ENCODE data around the gene ATXN7.

Gene ATXN7, protein sequence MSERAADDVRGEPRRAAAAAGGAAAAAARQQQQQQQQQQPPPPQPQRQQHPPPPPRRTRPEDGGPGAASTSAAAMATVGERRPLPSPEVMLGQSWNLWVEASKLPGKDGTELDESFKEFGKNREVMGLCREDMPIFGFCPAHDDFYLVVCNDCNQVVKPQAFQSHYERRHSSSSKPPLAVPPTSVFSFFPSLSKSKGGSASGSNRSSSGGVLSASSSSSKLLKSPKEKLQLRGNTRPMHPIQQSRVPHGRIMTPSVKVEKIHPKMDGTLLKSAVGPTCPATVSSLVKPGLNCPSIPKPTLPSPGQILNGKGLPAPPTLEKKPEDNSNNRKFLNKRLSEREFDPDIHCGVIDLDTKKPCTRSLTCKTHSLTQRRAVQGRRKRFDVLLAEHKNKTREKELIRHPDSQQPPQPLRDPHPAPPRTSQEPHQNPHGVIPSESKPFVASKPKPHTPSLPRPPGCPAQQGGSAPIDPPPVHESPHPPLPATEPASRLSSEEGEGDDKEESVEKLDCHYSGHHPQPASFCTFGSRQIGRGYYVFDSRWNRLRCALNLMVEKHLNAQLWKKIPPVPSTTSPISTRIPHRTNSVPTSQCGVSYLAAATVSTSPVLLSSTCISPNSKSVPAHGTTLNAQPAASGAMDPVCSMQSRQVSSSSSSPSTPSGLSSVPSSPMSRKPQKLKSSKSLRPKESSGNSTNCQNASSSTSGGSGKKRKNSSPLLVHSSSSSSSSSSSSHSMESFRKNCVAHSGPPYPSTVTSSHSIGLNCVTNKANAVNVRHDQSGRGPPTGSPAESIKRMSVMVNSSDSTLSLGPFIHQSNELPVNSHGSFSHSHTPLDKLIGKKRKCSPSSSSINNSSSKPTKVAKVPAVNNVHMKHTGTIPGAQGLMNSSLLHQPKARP

DNA sequence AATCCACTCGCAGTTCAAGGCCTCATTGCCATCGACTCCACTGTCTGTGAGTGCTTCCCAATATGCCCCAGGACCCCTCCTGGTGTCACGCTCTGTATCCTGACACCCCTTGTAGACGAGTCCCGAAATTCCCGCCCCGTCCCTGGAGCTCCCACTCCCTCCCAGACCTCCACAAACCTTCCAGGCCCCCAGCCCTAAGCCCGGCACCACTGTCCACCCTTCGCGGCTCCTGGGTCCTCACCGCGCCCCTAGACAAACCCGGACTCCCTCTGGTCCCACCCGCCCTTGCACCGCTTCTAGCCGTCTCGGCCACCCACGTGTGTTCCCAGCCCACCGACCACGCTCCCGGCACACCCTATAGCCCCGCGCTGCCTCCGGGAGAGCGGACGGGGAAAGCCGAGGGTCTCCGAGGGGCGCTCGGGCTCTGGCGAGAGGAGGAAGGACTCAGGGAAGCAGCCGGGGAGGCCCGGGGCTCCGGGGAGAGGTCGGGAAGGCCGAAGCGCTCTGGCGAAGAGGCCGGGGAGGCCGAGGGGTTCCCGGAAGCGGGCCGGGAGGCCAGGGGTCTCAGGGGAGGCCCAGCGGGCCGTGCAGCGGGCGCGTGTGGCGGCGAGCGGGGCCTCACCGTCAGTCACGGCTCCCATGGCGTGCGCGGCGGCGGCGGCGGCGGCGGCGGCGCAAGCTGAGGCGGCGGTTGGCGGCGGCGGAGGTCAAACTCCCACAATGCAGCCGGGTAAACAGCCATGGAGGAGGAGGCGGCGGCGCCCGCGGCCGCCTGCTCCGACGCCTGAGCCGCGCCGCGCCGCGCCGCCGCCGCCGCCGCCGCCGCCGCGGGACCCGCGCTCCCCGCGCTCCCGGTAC lies at the start of gene ATXN7, which contains the start of gene THOC7:
TSS of gene ATXN7 (plus strand) at position 718 of the 858 bp plus-strand sequence. CDS start 48,732 bp downstream, outside the sequence.
TSS of gene THOC7 (minus strand) at position 656 of the 858 bp plus-strand sequence. CDS start at position 641, 15 bp downstream.
- no peak for DNase-seq

DNA sequence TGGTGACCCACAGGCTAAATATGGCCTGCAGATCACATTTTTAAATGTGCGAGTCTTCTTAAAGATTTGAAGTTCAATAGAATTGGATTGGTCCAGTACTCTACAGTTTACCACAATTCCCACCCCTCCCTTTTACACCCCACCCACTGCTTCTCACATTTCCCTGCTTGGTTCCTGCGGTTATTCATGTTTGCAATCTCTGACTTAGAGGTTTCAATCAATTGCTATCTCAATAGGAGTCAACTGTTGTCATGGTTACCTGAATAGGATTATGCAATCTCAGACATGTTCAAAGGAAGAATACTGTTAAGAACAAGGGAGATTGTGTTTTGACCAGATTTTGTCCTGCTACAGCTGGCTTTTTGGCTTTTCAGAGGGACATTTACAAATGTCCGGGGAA lies 49.4 kb upstream of the ATXN7 start:
- DNase-seq: no peak

DNA sequence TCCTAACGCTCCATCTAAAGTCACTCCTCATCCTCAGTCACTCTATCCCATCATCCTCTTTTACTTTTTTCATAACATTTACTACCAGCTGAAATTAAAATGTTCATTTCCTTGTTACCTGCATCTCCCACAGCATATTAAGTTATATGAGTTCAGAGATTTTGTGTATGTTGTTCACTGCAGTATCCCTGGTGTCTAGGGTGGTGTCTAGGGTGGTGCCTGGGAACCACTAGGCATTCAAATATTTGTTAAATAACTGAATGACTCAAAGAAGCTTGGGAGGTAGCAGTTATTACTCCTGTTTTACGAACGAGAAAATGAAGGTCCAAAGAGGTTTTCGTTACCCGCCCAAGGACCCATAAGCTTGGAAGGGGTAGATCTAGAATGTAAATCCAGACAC lies 46.4 kb upstream of the ATXN7 start:
- DNase-seq: no peak

DNA sequence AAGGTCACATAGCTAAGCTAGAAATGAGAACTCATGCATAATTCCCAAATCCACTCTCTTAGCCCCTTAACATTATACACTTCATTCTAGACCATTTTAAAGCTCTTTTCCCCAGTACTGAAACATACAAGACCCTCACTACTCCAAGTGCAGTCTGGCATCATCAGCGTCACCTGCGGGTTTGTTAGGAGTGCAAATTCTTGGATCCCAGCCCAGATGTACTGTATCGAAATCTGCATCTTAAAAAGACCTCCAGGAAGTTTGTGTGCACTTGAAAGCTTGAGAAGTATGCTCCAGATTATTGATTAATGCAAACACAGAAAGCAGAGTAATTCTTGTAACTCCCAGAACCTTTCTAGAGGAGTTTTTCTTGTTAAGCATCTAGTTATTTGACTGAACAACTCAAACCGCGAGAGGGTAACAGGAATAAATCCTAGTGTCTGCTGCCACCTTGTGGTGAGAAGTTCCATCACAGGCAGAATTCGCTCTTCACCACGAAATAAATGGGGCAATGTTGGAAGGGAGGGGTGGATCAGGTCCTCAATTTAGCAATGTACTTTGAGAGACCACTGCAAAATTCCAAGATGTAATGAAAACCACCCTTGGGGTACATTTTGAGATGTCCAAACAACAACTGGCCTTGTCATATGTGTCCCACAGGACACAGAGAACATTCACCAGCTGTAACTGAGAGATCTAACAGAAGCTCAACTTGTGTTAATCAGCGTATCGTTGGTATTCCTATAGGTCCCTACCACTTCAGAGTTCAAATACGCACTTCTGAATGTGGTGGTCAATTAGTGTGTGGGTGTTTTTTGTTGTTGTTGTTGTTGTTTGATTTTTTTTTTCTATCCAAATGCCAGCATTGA lies 45.2 kb upstream of the ATXN7 start:
- DNase-seq: no peak

DNA sequence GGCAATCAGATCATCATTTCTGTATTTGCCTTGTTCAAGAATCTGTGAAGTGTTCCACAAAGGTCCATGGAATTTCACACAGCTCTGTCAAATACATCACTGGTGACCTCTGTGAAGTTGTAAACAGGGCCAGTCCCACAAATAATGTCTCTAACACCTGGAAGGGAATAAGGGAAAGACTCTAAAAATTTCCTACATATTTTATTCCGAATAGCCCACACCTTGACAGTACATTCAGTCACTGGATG lies 44.6 kb upstream of the ATXN7 start, which contains the start of gene C3orf49:
TSS of gene C3orf49 (plus strand) at position 149 of the 248 bp plus-strand sequence. CDS start 173 bp downstream, outside the sequence.
- DNase-seq: no peak

DNA sequence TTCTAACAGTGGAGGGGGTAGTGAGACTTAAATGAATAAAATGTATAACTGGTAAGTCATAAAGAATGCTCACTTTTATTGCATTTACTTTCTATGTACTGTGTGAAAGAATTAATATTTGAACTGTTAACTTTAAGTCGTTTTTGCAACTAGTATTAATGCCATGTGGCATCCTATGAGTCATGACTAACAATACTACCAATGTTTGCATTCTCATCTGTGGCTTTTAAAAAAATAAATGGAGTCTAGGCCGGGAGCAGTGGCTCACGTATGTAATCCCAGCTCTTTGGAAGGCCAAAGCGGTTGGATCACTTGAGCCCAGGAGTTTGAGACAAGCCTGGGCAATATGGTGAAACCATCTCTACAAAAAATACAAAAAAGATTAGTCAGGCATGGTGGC lies 39.4 kb upstream of the ATXN7 start:
- no peak for DNase-seq

DNA sequence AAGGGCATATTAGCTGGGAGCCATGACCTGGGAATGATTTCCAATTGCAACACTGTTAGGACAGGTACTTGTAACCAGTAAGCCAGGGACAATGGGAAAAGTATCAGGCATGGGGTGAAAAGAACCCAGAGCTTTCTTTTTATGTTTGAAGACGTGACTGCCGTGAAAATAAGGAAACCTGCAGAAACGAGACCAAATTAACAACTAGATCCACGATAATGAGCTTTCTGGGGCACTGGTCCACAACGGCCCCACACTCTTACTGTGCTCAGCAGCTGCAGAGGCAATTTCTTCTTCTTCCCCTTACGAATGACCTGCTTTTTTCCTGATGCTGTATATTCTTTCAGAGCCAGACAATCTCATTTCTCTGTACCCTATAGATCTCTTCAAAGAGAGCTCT lies 33.1 kb upstream of the ATXN7 start:
- no peak for DNase-seq

DNA sequence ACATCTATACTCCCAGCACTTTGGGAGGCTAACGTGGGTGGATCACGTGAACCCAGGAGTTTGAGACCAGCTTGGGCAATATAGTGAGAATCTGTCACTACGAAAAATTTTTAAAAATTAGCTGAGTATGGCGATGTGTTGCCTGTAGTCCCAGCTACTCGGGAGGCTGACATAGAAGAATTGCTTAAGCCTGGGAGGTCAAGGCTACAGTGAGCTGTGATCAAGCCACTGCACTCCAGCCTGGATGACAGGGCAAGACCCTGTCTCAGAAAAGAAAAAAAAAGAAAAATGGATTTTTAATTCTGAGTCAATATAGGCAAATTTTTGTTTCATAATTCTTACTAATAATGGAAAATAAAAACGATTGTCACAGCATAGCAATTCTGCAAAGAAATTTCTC lies 31.3 kb upstream of the ATXN7 start:
- DNase-seq: no peak

DNA sequence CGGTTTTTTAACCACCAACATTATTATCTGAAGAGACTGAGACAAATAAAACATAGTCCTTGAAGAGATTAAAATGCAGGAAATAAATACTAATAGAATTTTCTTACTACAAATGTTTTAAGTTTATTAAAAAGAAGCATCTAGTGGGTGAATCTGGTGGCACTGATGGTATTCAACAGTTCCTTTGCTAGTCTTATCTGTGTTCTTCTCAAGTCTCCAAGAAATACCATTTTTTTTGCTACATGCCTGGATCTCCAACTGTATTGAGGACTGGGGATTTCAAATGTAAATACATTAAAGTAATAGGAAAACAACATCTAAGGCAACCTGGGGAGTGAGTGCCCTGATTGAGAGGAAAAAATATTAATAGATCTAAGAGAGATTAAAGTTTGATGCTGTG lies 22.0 kb upstream of the ATXN7 start:
- DNase-seq: no peak

DNA sequence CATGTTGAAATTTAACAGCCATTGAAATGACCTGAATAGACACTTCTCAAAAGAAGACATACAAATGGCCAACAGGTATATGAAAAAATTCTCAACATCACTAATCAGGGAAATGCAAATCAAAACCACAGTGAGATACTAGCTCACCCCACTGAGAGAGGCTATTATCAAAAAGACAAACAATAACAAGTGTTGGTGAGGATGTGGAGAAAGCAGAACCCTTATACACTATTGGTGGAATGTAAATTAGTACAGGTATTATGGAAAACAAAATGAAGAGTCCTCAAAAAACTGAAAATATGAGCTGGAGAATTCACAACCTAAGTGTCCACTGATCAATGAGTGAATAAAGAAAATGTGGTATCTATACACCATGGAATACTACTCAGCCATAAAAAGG lies 21.5 kb upstream of the ATXN7 start:
- no peak for DNase-seq

DNA sequence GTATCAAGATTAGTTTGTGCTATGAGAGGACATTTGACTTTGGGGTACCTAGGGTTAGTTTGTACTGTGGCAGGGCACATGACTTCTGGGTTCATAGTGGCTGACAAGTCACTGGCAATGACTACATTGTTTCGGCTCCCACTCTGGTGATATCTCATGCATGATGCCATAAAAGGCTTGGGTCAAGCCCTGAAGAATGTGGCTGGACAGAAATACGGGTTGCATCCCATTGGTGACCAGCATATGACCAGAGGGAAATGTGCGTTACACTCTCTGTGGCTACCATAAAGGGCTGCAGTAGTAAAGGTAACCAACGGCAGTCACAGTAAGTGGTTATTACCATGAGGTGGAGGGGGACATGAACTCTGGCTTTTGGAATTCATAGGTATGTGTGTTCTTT lies 18.5 kb upstream of the ATXN7 start:
- no peak for DNase-seq

DNA sequence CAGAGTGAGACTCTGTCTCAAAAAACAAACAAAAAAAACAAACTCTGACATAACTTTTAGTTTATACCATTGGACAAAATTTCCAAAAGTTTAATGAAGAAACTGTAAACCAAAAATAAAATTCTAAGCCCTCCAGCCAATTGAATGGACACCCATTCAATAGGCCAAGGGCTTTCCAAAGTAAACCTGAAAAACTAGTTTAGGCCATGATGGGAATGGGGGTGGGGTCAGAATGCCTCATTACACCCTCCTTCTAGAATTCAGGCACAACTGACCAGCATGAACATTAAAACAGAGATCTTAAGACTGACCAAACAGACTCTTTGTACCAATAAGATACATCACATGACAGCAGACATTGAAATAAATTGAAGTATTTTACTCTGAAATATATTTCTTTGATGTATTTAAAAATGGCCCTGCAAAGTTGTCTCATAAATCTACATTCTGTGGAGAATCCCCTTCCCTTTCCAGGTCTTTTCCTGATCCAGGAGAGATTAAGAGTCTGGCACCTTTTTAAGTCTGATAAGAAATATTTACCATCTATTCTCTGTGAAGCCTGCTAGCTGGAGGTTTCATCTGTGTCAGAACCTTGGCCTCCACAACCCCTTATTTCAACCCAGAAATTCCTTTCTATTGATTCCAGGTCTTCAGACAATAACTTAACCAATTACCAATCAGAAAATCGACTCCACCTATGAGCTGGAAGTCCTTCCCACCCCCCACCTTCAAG lies 15.8 kb upstream of the ATXN7 start:
- no peak for DNase-seq

DNA sequence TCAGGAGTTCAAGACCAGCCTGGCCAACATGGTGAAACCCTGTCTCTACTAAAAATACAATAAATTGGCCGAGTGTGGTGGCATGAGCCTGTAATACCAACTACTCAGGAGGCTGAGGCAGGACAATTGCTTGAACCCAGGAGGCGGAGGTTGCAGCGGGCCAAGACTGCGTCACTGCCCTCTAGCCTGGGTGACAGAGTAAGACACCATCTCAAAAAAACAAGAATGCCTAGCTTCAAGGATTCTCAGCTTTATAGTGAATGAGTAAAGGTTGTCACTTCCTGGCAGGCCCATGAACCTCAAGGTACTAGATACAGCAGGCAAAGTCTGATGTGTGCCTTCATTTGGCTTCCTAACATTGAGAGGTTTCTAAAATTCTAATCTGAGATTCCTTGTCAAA lies 14.5 kb upstream of the ATXN7 start:
- no peak for DNase-seq

DNA sequence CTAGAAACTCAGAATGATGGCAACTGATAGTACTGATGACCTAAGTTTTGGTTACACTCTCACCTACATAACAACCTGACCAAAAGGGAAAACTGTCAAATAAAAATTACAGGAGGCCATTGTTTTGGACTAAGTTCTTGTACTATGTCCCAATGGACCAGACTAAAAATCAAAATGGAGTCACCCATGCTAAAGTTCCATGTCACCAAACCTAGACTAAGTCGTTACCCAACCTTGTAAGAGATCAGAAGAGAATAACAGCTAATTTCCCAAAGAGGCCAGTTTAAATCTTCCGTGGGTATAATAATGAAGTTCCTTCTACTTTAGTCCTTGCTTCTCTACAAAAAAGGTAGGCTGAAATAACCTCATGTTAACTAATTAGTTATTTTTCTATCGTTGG lies 12.4 kb upstream of the ATXN7 start:
- DNase-seq: no peak

DNA sequence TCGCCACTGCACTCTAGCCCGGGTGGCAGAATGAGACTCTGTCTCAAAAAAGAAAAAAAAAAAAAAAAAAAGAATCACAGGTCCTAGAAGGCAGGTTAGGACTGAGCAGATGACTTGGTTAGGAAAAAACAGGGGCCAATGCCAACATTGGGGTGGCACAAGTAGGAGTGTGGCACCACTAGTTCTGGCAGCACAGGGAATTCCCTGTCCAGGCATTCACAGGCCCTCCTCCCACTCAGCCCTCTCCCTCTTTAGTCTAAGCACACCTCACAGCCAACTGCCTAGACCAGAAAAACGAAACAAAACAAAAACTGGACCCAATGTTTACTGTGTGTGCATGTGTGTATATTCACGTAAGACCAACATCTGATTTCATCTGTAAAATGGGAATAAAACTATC lies 10.6 kb upstream of the ATXN7 start:
- DNase-seq: no peak

DNA sequence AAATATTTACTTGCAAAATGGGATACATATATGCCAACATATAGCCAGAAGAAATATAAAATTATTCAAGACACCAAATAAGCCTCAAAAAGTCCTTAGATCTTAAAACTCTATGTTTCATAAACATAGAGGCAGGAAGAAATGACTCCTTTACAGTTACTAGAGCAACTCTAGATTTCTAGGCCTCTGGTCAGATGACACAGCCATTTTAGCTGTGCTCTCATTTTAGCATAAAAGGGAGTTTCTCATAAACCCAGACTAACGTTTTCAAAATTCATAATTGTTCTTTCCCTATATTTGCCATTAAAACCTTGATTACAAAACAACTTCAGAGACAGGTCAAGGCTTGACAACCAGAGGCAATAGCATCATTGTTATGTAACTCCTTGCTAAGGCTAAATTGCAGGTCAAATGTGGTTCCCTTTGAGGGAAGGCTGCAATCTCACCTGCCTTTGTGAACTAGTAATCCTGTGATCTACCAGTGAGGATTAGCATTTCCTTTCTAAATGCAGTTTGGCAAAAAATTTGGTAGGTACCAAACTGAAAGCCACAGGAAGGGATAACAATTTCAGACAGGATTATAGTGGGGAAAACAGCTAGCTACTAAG lies 8.2 kb upstream of the ATXN7 start:
- no peak for DNase-seq

DNA sequence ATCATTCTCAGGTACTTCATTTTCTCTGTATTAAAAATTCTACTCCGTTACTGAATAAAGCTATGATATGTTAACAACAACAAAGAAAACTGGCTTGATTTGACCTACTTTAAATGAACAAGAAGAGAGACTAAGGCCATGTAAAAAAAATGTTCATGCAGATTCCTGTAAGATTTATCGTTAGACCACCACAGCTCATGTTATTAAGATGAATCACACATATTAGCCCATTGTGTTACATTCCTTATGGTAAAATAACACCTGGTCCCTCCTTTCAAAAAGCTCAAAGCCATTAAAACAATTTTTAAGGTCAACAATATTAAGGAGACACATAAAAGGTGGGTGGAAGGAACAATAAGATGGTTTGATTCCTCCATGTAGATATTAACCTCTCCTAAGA lies 6.4 kb upstream of the ATXN7 start:
- DNase-seq: no peak

DNA sequence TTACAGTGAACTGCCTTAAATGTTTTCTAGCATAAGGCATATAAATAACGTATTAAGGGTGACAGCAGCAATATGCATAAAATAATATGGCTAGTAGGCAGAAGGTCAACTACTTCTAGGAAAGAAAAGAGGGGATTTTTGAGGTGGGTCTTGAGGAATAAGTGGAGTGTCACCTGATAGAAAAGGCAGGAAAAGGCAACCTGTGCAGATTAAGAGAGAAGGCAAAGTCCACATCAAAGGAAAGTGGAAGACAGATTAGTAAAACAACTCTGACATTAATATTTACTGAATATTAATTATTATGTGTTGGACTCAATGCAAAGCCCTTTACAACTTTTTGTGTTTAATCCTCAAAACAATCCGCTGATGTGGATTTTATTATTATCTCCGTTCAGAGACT lies 2.9 kb upstream of the ATXN7 start:
- DNase-seq: no peak

DNA sequence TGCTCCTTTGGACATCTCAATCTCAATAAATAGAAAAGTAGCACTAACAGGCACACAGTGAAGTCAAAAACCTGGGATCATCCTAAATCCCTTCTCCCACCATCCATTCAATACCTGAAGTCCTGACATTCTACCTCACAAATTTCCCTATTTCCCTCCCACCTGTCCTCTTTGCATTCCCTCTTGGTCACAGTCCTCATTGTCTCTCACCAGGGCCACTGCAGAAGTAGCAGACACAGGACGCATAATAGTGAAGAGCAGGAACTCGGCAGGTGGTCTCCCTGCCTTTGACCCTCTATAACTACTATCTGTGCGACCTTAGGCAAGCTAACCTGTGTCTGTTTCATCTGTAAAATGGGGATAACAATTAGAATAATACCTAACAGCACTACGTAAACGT lies 2.4 kb upstream of the ATXN7 start:
- no peak for DNase-seq

DNA sequence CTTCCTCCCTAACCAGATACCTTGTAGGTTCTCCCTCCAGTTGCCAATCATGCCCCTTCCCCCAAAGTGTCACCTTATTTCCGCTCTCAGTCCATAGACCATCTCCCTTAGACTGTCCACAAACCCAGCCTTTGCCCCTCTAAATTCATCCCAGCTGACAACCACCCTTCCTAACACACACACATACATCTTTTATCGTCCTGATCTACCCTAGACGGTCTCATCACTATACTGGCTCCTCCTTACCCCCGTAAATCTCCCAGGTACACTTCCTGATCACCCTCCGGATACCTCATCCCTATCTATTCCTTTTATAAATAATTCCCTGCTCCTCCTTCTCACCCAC lies 890 bp upstream of the ATXN7 start:
- no peak for DNase-seq

All from NCI-H1417 treated with DMSO at 0.1 percent for 48 hours (cell line).